ENCODE results near the gene ARL3. TPM values are rescaled to one million over a fixed set of nuclear protein-coding genes. Genes with fewer than 3 reads are reported as not detected.
A peak's percentile ranks its signal among the peaks of the same experiment; 100 is the strongest.
"Not testable (repeated sequence)": the region's sequence is repeated elsewhere in the genome, so short reads cannot be mapped to it uniquely, and the experiment has no call there.

Gene ARL3
- total RNA-seq, 1 experiment from 2014 or later = 20.7 TPM

GRCh38 chr10:102696736-102697135, 17.5 kb downstream of the ARL3 start:
- Histone ChIP-seq H3K4me1 (ENCODE audit: control insufficient read depth, insufficient read depth, low read length) (no peaks in the 10 kb centered on the region), H3K27ac (ENCODE audit: low read length) (no peak overlapping the region), H3K27me3 (ENCODE audit: control insufficient read depth, insufficient read depth, low read length) (no peaks in the 10 kb centered on the region), H3K4me3 (ENCODE audit: low read depth in 2 of 2, low read length in 2 of 2) (no peak overlapping the region), H3K36me3 (ENCODE audit: control insufficient read depth, insufficient read depth, low read length) (peaks cover 12% of the 10 kb centered on the region), H3K9me3 (ENCODE audit: control insufficient read depth, insufficient read depth, low read depth, low read length) (no peaks in the 10 kb centered on the region)
- intact Hi-C loops (cut with micrococcal nuclease; ENCODE audit: unreplicated experiment) (no loop called here), in situ Hi-C loops (cut with HindIII; ENCODE audit: low pct_unique_long_range_greater_than_20kb, low sequenced_read_pairs) (no loop called here)
- no peak for TF ChIP-seq SIN3A (IDR thresholded peaks at IDR 0.05; ENCODE audit: borderline replicate concordance, insufficient read depth, low read depth, low read length)
- no peak for TF ChIP-seq REST (IDR thresholded peaks at IDR 0.05; ENCODE audit: insufficient read depth in 1 of 2, low read depth in 2 of 2, low read length in 1 of 2)
- TF ChIP-seq CTCF (IDR thresholded peaks at IDR 0.05) = no peak
- no peak for TF ChIP-seq POLR2AphosphoS5 (IDR thresholded peaks at IDR 0.05; ENCODE audit: low read depth, low read length)
- no peak for TF ChIP-seq TCF7L2 (IDR thresholded peaks at IDR 0.05; ENCODE audit: low read depth, low read length)
- ATAC-seq (no peak), DNase-seq (ENCODE audit: low read depth, low spot score) (no peak)
- no TSS peak for BruUV-seq (replicated peaks)
- ChIA-PET POLR2A (interaction anchor here (0.7 kb wide), 1 partner anchor 115 kb away, joined by 12 read pairs; no protein-coding TSS in a partner anchor), CTCF (interaction anchor here (0.6 to 0.7 kb wide), 2 partner anchors 12 to 163 kb away, joined by 4 to 5 read pairs; no protein-coding TSS in a partner anchor)

GRCh38 chr10:102695401-102695800, 18.8 kb downstream of the ARL3 start:
- H3K4me3 ChIP-seq (ENCODE audit: low read depth in 2 of 2, low read length in 2 of 2); H3K27me3 ChIP-seq (ENCODE audit: control insufficient read depth, insufficient read depth, low read length); in situ Hi-C loops (cut with HindIII; ENCODE audit: low pct_unique_long_range_greater_than_20kb, low sequenced_read_pairs); H3K9me3 ChIP-seq (ENCODE audit: control insufficient read depth, insufficient read depth, low read depth, low read length); POLR2A ChIA-PET; H3K27ac ChIP-seq (ENCODE audit: low read length); intact Hi-C loops (cut with micrococcal nuclease; ENCODE audit: unreplicated experiment); ATAC-seq; CTCF ChIA-PET; H3K4me1 ChIP-seq (ENCODE audit: control insufficient read depth, insufficient read depth, low read length); DNase-seq (ENCODE audit: low read depth, low spot score): not testable (repeated sequence)
- TSS peak; percentile 31 for BruUV-seq (replicated peaks)
- peaks cover 12% of the 10 kb centered on the region for H3K36me3 ChIP-seq (ENCODE audit: control insufficient read depth, insufficient read depth, low read length)

GRCh38 chr10:102691285-102692066, 22.7 kb downstream of the ARL3 start:
- H3K27me3 ChIP-seq (ENCODE audit: control insufficient read depth, insufficient read depth, low read length) = no peaks in the 10 kb centered on the region
- POLR2A ChIA-PET = interaction anchor here (0.6 kb wide), 1 partner anchor 18 kb away, joined by 3 read pairs; no protein-coding TSS in a partner anchor
- in situ Hi-C loops (cut with HindIII; ENCODE audit: low pct_unique_long_range_greater_than_20kb, low sequenced_read_pairs) = no loop called here

More at GRCh38 chr10:102691285-102692066, 22.7 kb downstream of the ARL3 start:
- intact Hi-C loops (cut with micrococcal nuclease; ENCODE audit: unreplicated experiment) = no loop called here
- ATAC-seq = no peak
- Histone ChIP-seq H3K9me3 (ENCODE audit: control insufficient read depth, insufficient read depth, low read depth, low read length) (no peaks in the 10 kb centered on the region), H3K36me3 (ENCODE audit: control insufficient read depth, insufficient read depth, low read length) (no peaks in the 10 kb centered on the region), H3K27ac (ENCODE audit: low read length) (no peak overlapping the region), H3K4me3 (ENCODE audit: low read depth in 2 of 2, low read length in 2 of 2) (no peak overlapping the region), H3K4me1 (ENCODE audit: control insufficient read depth, insufficient read depth, low read length) (no peaks in the 10 kb centered on the region)
- BruUV-seq (replicated peaks) = no TSS peak
- DNase-seq (ENCODE audit: low read depth, low spot score) = no peak
- CTCF ChIA-PET = interaction anchor here (0.9 kb wide), 1 partner anchor 23 kb away, joined by 5 read pairs; the partner anchor contains the start of genes ARL3 and SFXN2
- TF ChIP-seq REST (IDR thresholded peaks at IDR 0.05; ENCODE audit: insufficient read depth in 1 of 2, low read depth in 2 of 2, low read length in 1 of 2) = no peak
- no peak for TF ChIP-seq POLR2AphosphoS5 (IDR thresholded peaks at IDR 0.05; ENCODE audit: low read depth, low read length)
- no peak for TF ChIP-seq SIN3A (IDR thresholded peaks at IDR 0.05; ENCODE audit: borderline replicate concordance, insufficient read depth, low read depth, low read length)
- TF ChIP-seq CTCF (IDR thresholded peaks at IDR 0.05) = no peak
- no peak for TF ChIP-seq TCF7L2 (IDR thresholded peaks at IDR 0.05; ENCODE audit: low read depth, low read length)
